Neural cell (in vitro differentiated cells): Measurements from ENCODE around the gene STEAP2. TPM values are rescaled to one million over a fixed set of nuclear protein-coding genes. Genes with fewer than 3 reads are reported as not detected.

Source experiments
- H2AFZ ChIP-seq: fragments of 200-600, 300-800 bp; sonication (generic), shearing (Covaris generic); 2 replicates; pipeline ENCODE4 v1.6.0; 2014; ENCODE audit warnings: low read depth, mild to moderate bottlenecking, antibody characterized with exemption, low read length, moderate library complexity
- H3F3A ChIP-seq: fragments of 200-600 bp; shearing (Covaris generic); 2 replicates; pipeline ENCODE4 v1.6.1; 2016; ENCODE audit warnings: mild to moderate bottlenecking, moderate library complexity, mixed read lengths, antibody characterized with exemption, low read length; ENCODE audit not compliant: insufficient read depth, poor library complexity, severe bottlenecking
- H3K27ac ChIP-seq: fragments of 200-600, 300-800 bp; sonication (generic), shearing (Covaris generic); 2 replicates; pipeline ENCODE4 v1.5.1; 2014; ENCODE audit warnings: mild to moderate bottlenecking, low read length, moderate library complexity
- H3K27me3 ChIP-seq: fragments of 300-800, 200-600 bp; sonication (generic), shearing (Covaris generic); 2 replicates; pipeline ENCODE4 v1.6.0; 2014; ENCODE audit warnings: mild to moderate bottlenecking, low read depth, low read length, moderate library complexity; ENCODE audit not compliant: insufficient read depth
- H3K36me3 ChIP-seq: fragments of 300-800, 200-600 bp; sonication (generic), shearing (Covaris generic); 2 replicates; pipeline ENCODE4 v1.5.1; 2014; ENCODE audit warnings: mild to moderate bottlenecking, antibody characterized with exemption, low read length, moderate library complexity; ENCODE audit not compliant: insufficient read depth
- H3K4me2 ChIP-seq: fragments of 300-800, 200-600 bp; sonication (generic), shearing (Covaris generic); 2 replicates; pipeline ENCODE4 v1.6.0; 2014; ENCODE audit warnings: mild to moderate bottlenecking, low read length
- H3K4me3 ChIP-seq: fragments of 300-800, 200-600 bp; sonication (generic), shearing (Covaris generic); 2 replicates; pipeline ENCODE4 v1.5.1; 2014; ENCODE audit warnings: mild to moderate bottlenecking, low read length, moderate library complexity
- H3K79me2 ChIP-seq: fragments of 200-600 bp; shearing (Covaris generic); replicated peaks from 2 replicates; pipeline ENCODE4 v1.6.0; 2014; ENCODE audit warnings: mild to moderate bottlenecking, low read length, moderate library complexity; ENCODE audit not compliant: insufficient read depth
- H3K9ac ChIP-seq: fragments of 300-800, 200-600 bp; sonication (generic), shearing (Covaris generic); 2 replicates; pipeline ENCODE4 v1.6.1; 2016; ENCODE audit warnings: mild to moderate bottlenecking, low read length, mixed read lengths
- H3K9me2 ChIP-seq: fragments of 200-600 bp; shearing (Covaris generic); 2 replicates; pipeline ENCODE4 v1.6.1; 2016; ENCODE audit warnings: mild to moderate bottlenecking, low read length, mixed read lengths; ENCODE audit not compliant: insufficient read depth
- H3K9me3 ChIP-seq: fragments of 200-600, 300-800 bp; sonication (generic), shearing (Covaris generic); 2 replicates; pipeline ENCODE4 v1.6.1; 2016; ENCODE audit warnings: mild to moderate bottlenecking, mixed run types, low read length, moderate library complexity, mixed read lengths
- H4K20me1 ChIP-seq: fragments of 200-600 bp; shearing (Covaris generic); 2 replicates; pipeline ENCODE4 v1.6.1; 2016; ENCODE audit warnings: mild to moderate bottlenecking, mixed run types; ENCODE audit not compliant: insufficient read depth
- EP300 ChIP-seq: fragments of 450-650 bp; conservative IDR thresholded peaks from 2 replicates; pipeline ENCODE4 v1.6.1; 2014; ENCODE audit warnings: antibody characterized with exemption, mild to moderate bottlenecking, moderate library complexity; ENCODE audit not compliant: poor library complexity, severe bottlenecking
- EZH2 ChIP-seq: fragments of 200-600, 300-800 bp; shearing (Covaris generic), sonication (generic); IDR thresholded peaks from 2 replicates; pipeline ENCODE4 v1.6.1; 2014; ENCODE audit warnings: antibody characterized with exemption, low read length, borderline replicate concordance, mild to moderate bottlenecking; ENCODE audit not compliant: insufficient read depth, poor library complexity, severe bottlenecking
- MXI1 ChIP-seq: fragments of 450-650 bp; conservative IDR thresholded peaks from 2 replicates; pipeline ENCODE4 v1.6.1; 2014; ENCODE audit warnings: antibody characterized with exemption, mild to moderate bottlenecking; ENCODE audit not compliant: poor library complexity, severe bottlenecking
- POLR2AphosphoS5 ChIP-seq: IDR thresholded peaks from 2 replicates; pipeline ENCODE4 v1.6.1; 2012
- RAD21 ChIP-seq: fragments of 450-650 bp; conservative IDR thresholded peaks from 2 replicates; pipeline ENCODE4 v1.6.1; 2014; ENCODE audit warnings: antibody characterized with exemption, mild to moderate bottlenecking, moderate library complexity
- SMC3 ChIP-seq: fragments of 450-650 bp; conservative IDR thresholded peaks from 2 replicates; pipeline ENCODE4 v1.6.1; 2014; ENCODE audit warnings: antibody characterized with exemption, mild to moderate bottlenecking, moderate library complexity; ENCODE audit not compliant: poor library complexity
- TAF1 ChIP-seq: IDR thresholded peaks from 2 replicates; pipeline ENCODE4 v1.6.1; 2012; ENCODE audit warnings: low read depth
- polyA plus RNA-seq: library from polyadenylated mRNA; depleted of rRNA; stranded (reverse); fragments of >200 nt; gene quantifications from 2 replicates; pipeline ENCODE4 v1.2.3, GENCODE V29; 2014
- TF ChIP-seq, protein P1 (sequence below): fragments of 450-650 bp; IDR thresholded peaks from 2 replicates; pipeline ENCODE4 v1.5.1; 2014; ENCODE audit warnings: antibody characterized with exemption, mild to moderate bottlenecking, moderate library complexity; ENCODE audit not compliant: poor library complexity, severe bottlenecking
- TF ChIP-seq, protein P2 (sequence below): IDR thresholded peaks from 2 replicates; pipeline ENCODE4 v1.6.1; 2012; ENCODE audit warnings: borderline replicate concordance

Gene STEAP2
- polyA plus RNA-seq, 1 donor from 2014 or later = 5.9 TPM

DNA sequence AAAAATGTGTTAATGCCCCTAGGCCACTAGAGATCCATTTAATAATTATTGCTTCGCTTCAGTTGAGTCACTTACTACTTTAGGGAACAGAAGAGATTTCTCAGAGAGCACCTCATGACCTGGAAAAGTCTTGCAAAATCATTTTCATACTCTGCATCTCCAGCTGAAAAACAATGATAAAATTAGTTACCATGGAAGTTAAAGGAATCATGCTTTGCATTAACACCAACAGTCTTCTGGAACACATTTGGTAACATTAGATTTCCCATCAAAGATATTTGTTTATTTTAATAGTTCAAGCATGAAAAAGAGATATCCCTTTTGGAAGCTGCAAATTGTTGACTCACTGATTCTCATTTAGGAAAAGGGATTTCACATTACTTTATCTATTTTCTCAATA is 1.8 kb upstream of the STEAP2 start:
- H3K4me2 ChIP-seq = no peak overlapping the region
- no peaks in the 10 kb centered on the region for H3K9me3 ChIP-seq
- H3K27ac ChIP-seq = no peak overlapping the region
- H3K36me3 ChIP-seq = no peaks in the 10 kb centered on the region
- no peak overlapping the region for H3K4me3 ChIP-seq
- H3K79me2 ChIP-seq = no peaks in the 10 kb centered on the region
- no peaks in the 10 kb centered on the region for H3F3A ChIP-seq
- H3K9ac ChIP-seq = no peak overlapping the region
- peaks cover 5% of the 10 kb centered on the region for H3K27me3 ChIP-seq
- no peak overlapping the region for H2AFZ ChIP-seq
- TF ChIP-seq, protein P1, sequence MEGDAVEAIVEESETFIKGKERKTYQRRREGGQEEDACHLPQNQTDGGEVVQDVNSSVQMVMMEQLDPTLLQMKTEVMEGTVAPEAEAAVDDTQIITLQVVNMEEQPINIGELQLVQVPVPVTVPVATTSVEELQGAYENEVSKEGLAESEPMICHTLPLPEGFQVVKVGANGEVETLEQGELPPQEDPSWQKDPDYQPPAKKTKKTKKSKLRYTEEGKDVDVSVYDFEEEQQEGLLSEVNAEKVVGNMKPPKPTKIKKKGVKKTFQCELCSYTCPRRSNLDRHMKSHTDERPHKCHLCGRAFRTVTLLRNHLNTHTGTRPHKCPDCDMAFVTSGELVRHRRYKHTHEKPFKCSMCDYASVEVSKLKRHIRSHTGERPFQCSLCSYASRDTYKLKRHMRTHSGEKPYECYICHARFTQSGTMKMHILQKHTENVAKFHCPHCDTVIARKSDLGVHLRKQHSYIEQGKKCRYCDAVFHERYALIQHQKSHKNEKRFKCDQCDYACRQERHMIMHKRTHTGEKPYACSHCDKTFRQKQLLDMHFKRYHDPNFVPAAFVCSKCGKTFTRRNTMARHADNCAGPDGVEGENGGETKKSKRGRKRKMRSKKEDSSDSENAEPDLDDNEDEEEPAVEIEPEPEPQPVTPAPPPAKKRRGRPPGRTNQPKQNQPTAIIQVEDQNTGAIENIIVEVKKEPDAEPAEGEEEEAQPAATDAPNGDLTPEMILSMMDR = no peak
- TF ChIP-seq POLR2AphosphoS5 = no peak
- TF ChIP-seq, protein P2, sequence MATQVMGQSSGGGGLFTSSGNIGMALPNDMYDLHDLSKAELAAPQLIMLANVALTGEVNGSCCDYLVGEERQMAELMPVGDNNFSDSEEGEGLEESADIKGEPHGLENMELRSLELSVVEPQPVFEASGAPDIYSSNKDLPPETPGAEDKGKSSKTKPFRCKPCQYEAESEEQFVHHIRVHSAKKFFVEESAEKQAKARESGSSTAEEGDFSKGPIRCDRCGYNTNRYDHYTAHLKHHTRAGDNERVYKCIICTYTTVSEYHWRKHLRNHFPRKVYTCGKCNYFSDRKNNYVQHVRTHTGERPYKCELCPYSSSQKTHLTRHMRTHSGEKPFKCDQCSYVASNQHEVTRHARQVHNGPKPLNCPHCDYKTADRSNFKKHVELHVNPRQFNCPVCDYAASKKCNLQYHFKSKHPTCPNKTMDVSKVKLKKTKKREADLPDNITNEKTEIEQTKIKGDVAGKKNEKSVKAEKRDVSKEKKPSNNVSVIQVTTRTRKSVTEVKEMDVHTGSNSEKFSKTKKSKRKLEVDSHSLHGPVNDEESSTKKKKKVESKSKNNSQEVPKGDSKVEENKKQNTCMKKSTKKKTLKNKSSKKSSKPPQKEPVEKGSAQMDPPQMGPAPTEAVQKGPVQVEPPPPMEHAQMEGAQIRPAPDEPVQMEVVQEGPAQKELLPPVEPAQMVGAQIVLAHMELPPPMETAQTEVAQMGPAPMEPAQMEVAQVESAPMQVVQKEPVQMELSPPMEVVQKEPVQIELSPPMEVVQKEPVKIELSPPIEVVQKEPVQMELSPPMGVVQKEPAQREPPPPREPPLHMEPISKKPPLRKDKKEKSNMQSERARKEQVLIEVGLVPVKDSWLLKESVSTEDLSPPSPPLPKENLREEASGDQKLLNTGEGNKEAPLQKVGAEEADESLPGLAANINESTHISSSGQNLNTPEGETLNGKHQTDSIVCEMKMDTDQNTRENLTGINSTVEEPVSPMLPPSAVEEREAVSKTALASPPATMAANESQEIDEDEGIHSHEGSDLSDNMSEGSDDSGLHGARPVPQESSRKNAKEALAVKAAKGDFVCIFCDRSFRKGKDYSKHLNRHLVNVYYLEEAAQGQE = no peak
- no peaks in the 10 kb centered on the region for H4K20me1 ChIP-seq
- no peaks in the 10 kb centered on the region for H3K9me2 ChIP-seq

DNA sequence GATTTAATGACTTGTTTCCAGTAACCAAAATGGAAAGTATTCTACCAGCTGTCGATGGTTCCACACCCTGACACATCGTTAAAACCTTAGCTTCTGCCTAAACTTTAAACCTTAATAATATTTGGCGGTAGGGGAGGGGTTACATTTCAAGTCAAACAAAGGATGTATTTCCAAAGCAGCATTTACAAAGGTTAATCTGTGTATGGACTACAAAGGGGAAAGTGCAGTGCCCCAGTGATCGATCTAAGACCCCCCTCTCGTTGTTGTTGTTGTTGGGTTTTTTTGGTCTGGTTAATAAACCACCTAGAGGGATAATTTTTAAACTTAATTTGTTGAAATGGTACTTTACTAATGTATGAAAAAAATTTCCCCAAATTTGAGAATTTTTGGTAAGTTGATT is 1.1 kb upstream of the STEAP2 start:
- H3K27ac ChIP-seq = no peak overlapping the region

More for the DNA sequence above, 1.1 kb upstream of the STEAP2 start:
- Histone ChIP-seq H3K4me2 (peak overlapping the region; percentile 89), H4K20me1 (no peaks in the 10 kb centered on the region), H3K9me2 (no peaks in the 10 kb centered on the region), H3K9ac (no peak overlapping the region), H3K9me3 (no peaks in the 10 kb centered on the region), H3K4me3 (peak overlapping the region; percentile 80), H2AFZ (no peak overlapping the region), H3F3A (no peaks in the 10 kb centered on the region), H3K79me2 (no peaks in the 10 kb centered on the region), H3K27me3 (peaks cover 5% of the 10 kb centered on the region), H3K36me3 (no peaks in the 10 kb centered on the region)
- no peak for TF ChIP-seq SMC3
- no peak for TF ChIP-seq MXI1
- TF ChIP-seq TAF1 = no peak
- TF ChIP-seq, protein P1 = no peak
- TF ChIP-seq EZH2 = no peak
- TF ChIP-seq EP300 = no peak
- TF ChIP-seq, protein P2 = no peak
- TF ChIP-seq POLR2AphosphoS5 = no peak
- TF ChIP-seq RAD21 = no peak
